ENCODE data around the gene CACNA1B. TPM values are rescaled to one million over a fixed set of nuclear protein-coding genes. Genes with fewer than 3 reads are reported as not detected.
"Not testable (repeated sequence)": the region's sequence is repeated elsewhere in the genome, so short reads cannot be mapped to it uniquely, and the experiment has no call there.

The CACNA1B gene
- total RNA-seq = 1 to 10 TPM in 1 of 5 donors, under 1 TPM in 3, not detected in 1; 0.29 to 2.2 (median 0.80) TPM
- polyA plus RNA-seq = under 1 TPM in 2 of 3 donors, not detected in 1; 0.03 to 0.06 TPM
- long read RNA-seq, donor 1 = 0 reads
- long read RNA-seq, donor 2 = 0 reads
- long read RNA-seq, donor 3 = 0 reads
- long read RNA-seq, donor 4 = 0 reads
- long read RNA-seq, donor 5 = 0 reads
- long read RNA-seq, donor 6 = 0 reads
- long read RNA-seq, donor 7 = 0 reads
- long read RNA-seq, donor 8 = 0 reads
- long read RNA-seq, donor 9 = 0 reads
- long read RNA-seq, donor 10 = 0 reads

DNA sequence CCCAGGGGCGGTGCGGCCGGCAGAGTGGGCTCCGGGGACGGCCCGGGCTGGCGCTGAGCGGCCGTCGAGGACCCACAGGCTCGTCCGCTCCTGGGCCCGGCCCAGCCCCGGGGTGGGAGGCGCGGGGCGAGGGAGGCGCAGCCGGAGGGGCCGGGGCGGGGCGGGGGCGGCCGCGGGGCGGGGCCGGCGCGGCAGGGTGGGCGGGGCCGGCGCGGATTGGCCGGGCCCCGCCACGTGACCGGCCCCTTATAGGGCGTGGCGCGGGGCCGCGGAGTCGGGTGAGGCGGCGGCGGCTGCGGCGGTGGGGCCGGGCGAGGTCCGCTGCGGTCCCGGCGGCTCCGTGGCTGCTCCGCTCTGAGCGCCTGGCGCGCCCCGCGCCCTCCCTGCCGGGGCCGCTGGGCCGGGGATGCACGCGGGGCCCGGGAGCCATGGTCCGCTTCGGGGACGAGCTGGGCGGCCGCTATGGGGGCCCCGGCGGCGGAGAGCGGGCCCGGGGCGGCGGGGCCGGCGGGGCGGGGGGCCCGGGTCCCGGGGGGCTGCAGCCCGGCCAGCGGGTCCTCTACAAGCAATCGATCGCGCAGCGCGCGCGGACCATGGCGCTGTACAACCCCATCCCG, at the start of gene CACNA1B:
Gene CACNA1B (plus strand): TSS at position 277 of the 617 bp plus-strand sequence. CDS start 152 bp downstream, at position 429.
- peak in 1 of 2 donors; percentile 40 for DNase-seq
- H3K36me3 ChIP-seq; intact Hi-C loops (cut with DNase I; ENCODE audit: low total_unique reads); H3K27ac ChIP-seq: not testable (repeated sequence)
- Histone ChIP-seq H3K27me3 (peaks cover 16 to 80% (median 54%) of the 10 kb centered on the region in 3 donors), H3K4me3 (peak within 1 kb of the TSS; percentile 31 to 42 (median 38)), H3K4me1 (peaks cover 5 to 17% (median 9%) of the 10 kb centered on the region in 4 donors), H3K9me3 (peaks cover 0 to 17% (median 6%) of the 10 kb centered on the region in 4 donors)
- 1 to 26% (median 14%) methylated on average over 18 to 64 of the region's 95 CpGs; no CpG with 5 or more reads in 1 of the 5 donors for WGBS, 5 donors

DNA sequence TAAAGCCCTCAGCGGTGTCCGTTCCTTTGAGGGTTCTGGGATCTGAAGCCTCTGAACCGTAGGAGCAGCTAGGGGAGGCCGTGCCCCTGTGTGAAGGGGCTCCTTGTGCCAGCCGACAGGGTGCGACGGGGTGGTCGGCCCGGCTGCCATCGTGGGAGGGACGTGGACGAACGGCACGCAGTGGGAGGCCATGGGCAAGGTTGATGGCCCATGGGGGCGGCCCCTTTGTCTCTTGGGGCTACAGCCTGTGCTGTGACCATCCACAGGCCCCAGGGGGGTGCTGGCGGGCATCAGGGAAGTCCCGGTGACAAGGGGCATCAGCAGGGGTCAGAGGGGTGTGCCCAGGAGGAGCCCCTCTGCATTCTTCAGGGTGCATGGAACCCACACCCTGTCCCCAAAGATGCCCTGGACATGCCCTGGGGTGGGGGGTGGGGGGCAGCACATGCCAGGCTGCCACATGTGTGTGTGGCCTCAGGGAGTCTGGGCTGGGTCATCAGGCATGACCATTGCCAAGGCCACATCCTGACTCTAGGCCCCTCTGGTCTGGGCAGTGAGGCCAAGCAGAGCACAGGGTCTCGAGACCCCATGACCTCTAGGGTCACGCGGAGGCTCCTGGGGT, 49.6 kb upstream of the CACNA1B start:
- TF ChIP-seq POLR2AphosphoS5 (IDR thresholded peaks at IDR 0.05) (no peak), POLR2A (IDR thresholded peaks at IDR 0.05) (no peak), EP300 (IDR thresholded peaks at IDR 0.05) (no peak)
- TF ChIP-seq, protein P1, sequence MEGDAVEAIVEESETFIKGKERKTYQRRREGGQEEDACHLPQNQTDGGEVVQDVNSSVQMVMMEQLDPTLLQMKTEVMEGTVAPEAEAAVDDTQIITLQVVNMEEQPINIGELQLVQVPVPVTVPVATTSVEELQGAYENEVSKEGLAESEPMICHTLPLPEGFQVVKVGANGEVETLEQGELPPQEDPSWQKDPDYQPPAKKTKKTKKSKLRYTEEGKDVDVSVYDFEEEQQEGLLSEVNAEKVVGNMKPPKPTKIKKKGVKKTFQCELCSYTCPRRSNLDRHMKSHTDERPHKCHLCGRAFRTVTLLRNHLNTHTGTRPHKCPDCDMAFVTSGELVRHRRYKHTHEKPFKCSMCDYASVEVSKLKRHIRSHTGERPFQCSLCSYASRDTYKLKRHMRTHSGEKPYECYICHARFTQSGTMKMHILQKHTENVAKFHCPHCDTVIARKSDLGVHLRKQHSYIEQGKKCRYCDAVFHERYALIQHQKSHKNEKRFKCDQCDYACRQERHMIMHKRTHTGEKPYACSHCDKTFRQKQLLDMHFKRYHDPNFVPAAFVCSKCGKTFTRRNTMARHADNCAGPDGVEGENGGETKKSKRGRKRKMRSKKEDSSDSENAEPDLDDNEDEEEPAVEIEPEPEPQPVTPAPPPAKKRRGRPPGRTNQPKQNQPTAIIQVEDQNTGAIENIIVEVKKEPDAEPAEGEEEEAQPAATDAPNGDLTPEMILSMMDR (IDR thresholded peaks at IDR 0.05) = no peak
- H3K36me3 ChIP-seq = peaks cover 34 to 95% (median 89%) of the 10 kb centered on the region in 4 donors
- intact Hi-C loops (cut with DNase I; ENCODE audit: low total_unique reads) = no loop called here
- no peaks in the 10 kb centered on the region for H3K27me3 ChIP-seq
- H3K4me1 ChIP-seq = no peaks in the 10 kb centered on the region
- H3K9me3 ChIP-seq = no peaks in the 10 kb centered on the region
- no peak overlapping the region for H3K4me3 ChIP-seq
- H3K27ac ChIP-seq = no peak overlapping the region
- WGBS, 5 donors = 94 to 99% (median 98%) methylated on average over 17 to 20 of the region's 20 CpGs
- no peak for DNase-seq

DNA sequence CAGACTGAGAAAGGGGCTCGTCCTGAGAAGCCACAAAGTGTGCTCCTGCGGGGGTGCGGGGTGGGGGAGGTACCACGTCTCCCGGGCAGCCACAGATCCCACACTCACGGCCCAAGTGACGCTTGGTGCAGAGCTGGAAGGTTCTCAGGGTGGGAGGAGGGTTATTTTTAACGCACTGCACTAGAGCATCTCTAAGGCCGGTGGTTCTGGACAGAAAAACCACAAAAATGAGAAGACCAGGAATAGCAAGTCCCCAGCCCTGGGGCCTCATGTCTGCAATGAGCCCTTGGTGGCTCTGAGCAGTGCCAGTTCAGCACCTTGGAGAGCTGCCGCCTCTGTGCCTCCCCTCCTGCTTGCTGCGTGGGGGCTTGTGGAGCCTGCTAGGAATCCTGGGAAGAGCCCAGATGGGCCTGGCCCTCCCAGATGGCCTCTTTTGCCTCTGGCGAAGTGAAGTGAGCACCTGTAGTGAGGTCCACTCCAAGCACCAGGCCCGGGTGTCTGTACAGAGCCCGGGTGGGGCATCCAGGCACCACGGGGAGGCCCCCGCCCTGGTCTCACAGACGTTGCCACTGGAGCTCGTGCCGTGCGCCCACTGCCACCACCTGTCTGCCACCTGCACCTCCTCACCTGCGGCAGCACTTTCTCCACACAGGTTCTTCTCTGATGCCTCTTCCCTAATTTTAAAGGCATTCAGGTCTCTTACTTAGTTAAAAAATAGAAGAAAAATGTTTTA, 48.9 kb upstream of the CACNA1B start:
- TF ChIP-seq EP300 (IDR thresholded peaks at IDR 0.05) = no peak
- TF ChIP-seq POLR2A (IDR thresholded peaks at IDR 0.05) = no peak
- no peak for TF ChIP-seq POLR2AphosphoS5 (IDR thresholded peaks at IDR 0.05)
- TF ChIP-seq, protein P1 (IDR thresholded peaks at IDR 0.05) = no peak
- WGBS, 5 donors = 84 to 89% (median 86%) methylated on average over 7 to 21 of the region's 21 CpGs
- intact Hi-C loops (cut with DNase I; ENCODE audit: low total_unique reads) = no loop called here

DNA sequence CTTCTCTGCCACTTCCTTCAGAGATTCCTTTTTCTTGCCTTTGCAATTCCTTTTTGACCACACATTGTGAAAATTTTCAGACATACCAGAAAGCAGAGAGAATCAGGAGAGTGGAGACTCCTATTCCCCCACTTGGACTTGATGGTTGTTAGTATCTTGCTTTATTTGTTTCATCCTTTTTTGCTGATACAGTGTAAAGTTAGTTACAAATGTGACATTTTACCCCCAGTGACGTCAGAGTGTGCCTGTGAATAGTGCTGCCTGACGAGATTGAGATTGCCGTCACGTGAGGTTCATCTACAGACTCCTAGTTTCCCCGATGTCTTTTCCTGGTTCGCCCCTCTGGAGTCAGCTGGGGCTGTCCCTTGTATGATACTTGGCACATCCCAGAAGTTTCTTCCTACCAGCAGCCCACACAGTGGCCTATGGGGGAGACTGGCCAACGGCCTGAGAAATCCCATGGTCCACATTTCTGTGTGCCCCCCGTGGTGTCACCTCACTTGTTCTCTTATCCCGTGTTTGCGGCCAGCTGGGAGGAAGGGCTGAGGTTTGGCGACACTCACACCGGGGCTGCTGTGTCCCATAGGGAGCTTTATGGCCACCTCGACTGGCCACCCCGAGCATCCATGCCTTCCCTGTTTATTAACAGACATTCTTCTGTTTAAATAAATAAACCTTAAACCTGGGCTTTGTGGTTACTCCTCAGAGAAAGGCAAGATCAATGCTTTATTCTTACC, 48.2 kb upstream of the CACNA1B start:
- 88 to 96% (median 94%) methylated on average over 12 to 14 of the region's 14 CpGs for WGBS, 5 donors
- DNase-seq = no peak
- intact Hi-C loops (cut with DNase I; ENCODE audit: low total_unique reads) = no loop called here

More for the DNA sequence above, 48.9 kb upstream of the CACNA1B start:
- no peak overlapping the region for H3K27ac ChIP-seq
- H3K27me3 ChIP-seq = no peaks in the 10 kb centered on the region
- H3K9me3 ChIP-seq = no peaks in the 10 kb centered on the region
- H3K36me3 ChIP-seq = peaks cover 39 to 100% (median 92%) of the 10 kb centered on the region in 4 donors
- no peak overlapping the region for H3K4me3 ChIP-seq
- DNase-seq = peak in 1 of 2 donors; percentile 65
- H3K4me1 ChIP-seq = no peaks in the 10 kb centered on the region

More for the DNA sequence above, 48.2 kb upstream of the CACNA1B start:
- no peaks in the 10 kb centered on the region for H3K9me3 ChIP-seq
- TF ChIP-seq, protein P1 (IDR thresholded peaks at IDR 0.05) = no peak
- no peak for TF ChIP-seq POLR2AphosphoS5 (IDR thresholded peaks at IDR 0.05)
- no peak for TF ChIP-seq POLR2A (IDR thresholded peaks at IDR 0.05)
- no peak for TF ChIP-seq EP300 (IDR thresholded peaks at IDR 0.05)
- H3K36me3 ChIP-seq = peaks cover 42 to 100% (median 92%) of the 10 kb centered on the region in 4 donors
- H3K4me3 ChIP-seq = no peak overlapping the region
- no peaks in the 10 kb centered on the region for H3K27me3 ChIP-seq
- no peaks in the 10 kb centered on the region for H3K4me1 ChIP-seq
- no peak overlapping the region for H3K27ac ChIP-seq
